SIG-M5 treated with dmso at 0.1 percent for 504 hours (cell line): ENCODE measurements around the gene B3GNT4.
"Not testable (repeated sequence)": the region's sequence is repeated elsewhere in the genome, so short reads cannot be mapped to it uniquely, and the experiment has no call there.

Experiments used
- DNase-seq: peaks from one replicate; lab custom pipeline; 2025; ENCODE audit not compliant: unreplicated experiment; lab: John Stamatoyannopoulos, UW

Gene B3GNT4

GRCh38 chr12:122187466-122187865, 16.0 kb upstream of the B3GNT4 start:
- DNase-seq: no peak

GRCh38 chr12:122189626-122190475, 13.7 kb upstream of the B3GNT4 start:
- DNase-seq: no peak

GRCh38 chr12:122190842-122191668, 12.5 kb upstream of the B3GNT4 start:
- DNase-seq: peak; percentile 66

- no peak for DNase-seq
These were observed 11.1 kb upstream of the B3GNT4 start for GRCh38 chr12:122192441-122192840.

DNA sequence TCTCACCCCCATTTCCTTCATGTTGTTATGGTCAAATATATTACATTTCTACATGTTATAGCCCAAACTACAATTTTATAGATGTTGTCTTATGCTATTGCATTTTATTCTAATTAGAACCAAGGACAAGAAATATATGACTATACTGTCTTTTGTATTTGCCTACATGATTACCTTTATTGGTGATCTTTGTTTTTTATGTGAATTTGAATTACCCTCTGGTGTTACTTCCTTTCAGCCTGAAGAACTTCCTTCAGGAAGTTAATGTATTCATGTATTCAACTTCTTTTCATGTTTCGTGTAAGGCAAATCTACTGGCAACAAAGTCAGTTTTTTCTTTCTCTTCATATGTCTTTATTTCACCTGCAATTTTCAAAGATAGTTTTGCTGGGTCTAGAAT, 8.7 kb upstream of the B3GNT4 start:
- DNase-seq: no peak

GRCh38 chr12:122195405-122195804, 8.1 kb upstream of the B3GNT4 start:
- no peak for DNase-seq

DNA sequence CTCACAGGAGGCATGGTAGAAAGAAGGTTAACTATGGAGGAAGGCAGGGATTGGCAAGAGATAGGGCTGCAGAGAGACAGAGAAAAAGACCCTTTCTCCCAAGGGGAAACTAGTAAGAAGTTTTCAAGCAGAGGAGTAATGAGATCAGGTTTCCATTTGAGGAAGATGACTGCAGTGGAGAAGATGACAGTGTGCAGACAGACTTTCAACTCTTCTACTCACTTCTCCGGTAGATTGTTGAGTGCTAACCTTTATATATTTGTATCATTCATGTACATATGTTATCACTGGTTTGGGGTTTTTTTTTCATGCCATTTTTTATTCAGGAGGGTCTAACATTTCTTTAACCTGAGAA, 5.9 kb upstream of the B3GNT4 start:
- DNase-seq: no peak

- no peak for DNase-seq
These were observed 3.8 kb upstream of the B3GNT4 start for GRCh38 chr12:122199484-122200355.

DNA sequence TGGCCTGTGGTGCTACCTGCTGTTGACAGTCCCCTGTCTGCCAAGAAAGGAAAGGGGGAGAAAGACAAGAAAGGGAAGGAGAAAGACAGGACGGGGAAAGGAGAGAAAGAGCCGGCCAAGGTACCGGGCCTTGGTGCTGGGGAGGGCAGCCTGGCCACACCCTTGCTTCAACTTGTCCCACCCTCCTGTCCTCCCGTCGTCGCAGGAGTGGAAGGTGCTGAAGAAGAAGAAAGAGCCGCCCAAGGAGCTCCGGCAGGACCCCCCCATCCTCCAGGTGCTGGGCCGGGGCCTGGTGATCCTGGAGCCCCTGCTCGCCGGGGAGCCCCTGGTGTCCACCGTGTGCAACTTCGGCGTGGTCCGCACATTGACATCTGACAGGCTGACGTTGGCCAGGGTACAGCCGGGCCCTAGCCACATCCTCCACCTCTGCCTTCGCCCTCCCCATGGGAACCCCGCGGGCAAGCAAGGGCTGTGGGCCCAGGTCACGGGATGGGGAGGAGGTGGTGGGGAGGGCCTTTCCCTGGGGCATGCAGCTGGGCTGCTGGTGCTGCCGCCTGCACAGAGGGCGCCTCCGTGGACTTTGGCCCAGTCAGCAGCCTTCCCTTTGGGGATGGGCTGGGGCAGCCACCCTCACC, 2.9 kb upstream of the B3GNT4 start:
- no peak for DNase-seq

DNA sequence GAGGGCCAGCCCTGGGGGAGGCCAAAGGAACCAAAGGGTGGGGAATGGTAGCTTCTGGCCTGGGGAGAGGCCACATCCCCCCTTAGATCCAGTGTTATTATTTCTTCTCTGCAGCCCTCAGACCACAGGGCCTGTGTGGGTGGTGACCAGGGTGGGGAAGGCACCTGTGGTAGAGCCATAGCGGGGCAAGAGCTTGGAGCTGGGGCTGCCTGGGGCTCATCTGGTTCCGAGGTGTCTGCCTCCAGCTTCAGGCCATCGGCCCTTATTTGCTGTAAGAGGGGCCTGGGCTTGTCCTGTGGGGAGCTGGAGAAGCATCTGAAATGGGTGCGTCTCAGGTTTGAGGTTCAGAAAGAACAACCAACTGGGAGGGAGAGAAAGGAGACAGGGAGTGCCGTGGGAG, 2.1 kb upstream of the B3GNT4 start:
- DNase-seq: no peak

GRCh38 chr12:122202017-122202416, 1.5 kb upstream of the B3GNT4 start:
- no peak for DNase-seq

GRCh38 chr12:122202811-122203210, 698 bp upstream of the B3GNT4 start:
- not testable (repeated sequence) for DNase-seq

- no peak for DNase-seq
These were observed 901 bp downstream of the B3GNT4 start for GRCh38 chr12:122204167-122205052.

DNA sequence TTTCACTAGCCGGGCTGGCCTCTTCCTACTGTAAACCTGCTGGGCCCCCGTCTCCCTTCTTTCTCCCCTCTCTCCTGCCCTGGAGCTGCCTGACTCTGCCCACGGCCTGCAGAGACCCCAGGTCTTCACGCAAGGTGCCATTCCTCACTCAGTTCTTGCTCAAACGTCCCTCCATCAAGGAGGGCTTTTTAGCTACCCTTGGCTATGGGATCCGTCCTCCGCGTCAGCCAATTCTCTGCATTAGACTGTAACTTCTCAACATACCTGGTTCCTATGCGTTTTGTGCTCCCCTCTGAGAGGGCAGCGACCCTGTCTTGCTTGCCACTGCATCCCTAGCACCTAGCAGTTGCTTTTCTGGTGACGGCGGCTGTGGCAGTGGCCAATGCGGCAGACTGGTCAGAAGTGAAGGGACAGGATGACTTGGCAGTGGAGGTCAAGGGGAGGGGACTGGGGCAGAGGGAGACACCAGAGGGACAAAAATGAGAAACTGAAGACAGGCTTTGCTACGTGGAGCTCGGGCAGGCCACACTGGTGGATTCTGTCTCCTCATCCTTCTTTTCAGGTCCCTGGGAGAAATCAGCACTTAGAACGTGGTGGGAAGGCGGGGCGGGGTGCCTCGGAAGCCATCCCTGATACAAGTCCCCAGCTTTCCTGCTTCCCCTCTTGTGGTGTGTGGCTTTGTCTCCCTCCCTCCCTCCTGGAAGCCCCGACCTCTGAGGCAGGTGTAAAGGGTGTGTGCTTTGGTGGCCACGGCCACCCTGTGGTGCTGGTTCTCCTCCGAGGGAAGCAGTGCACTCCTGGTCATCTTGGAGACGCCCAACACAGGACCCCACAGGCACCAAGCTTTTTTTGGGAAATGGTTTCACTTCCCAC, 1.8 kb downstream of the B3GNT4 start:
- no peak for DNase-seq

DNA sequence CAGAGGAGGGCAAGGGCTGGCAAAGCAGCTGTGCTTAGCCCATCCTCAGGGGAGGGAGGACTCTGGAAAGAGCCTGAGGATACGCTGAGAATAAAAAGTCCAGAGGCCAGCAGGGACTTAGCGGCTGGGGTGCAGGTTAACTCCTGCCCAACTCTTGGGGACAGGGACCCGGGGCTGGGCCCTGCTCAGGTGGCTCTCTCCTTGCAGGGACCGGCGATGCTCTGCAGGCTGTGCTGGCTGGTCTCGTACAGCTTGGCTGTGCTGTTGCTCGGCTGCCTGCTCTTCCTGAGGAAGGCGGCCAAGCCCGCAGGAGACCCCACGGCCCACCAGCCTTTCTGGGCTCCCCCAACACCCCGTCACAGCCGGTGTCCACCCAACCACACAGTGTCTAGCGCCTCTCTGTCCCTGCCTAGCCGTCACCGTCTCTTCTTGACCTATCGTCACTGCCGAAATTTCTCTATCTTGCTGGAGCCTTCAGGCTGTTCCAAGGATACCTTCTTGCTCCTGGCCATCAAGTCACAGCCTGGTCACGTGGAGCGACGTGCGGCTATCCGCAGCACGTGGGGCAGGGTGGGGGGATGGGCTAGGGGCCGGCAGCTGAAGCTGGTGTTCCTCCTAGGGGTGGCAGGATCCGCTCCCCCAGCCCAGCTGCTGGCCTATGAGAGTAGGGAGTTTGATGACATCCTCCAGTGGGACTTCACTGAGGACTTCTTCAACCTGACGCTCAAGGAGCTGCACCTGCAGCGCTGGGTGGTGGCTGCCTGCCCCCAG, 2.8 kb downstream of the B3GNT4 start:
- DNase-seq: no peak

DNA sequence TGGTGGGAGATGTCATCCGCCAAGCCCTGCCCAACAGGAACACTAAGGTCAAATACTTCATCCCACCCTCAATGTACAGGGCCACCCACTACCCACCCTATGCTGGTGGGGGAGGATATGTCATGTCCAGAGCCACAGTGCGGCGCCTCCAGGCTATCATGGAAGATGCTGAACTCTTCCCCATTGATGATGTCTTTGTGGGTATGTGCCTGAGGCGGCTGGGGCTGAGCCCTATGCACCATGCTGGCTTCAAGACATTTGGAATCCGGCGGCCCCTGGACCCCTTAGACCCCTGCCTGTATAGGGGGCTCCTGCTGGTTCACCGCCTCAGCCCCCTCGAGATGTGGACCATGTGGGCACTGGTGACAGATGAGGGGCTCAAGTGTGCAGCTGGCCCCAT, 3.5 kb downstream of the B3GNT4 start:
- DNase-seq: no peak

DNA sequence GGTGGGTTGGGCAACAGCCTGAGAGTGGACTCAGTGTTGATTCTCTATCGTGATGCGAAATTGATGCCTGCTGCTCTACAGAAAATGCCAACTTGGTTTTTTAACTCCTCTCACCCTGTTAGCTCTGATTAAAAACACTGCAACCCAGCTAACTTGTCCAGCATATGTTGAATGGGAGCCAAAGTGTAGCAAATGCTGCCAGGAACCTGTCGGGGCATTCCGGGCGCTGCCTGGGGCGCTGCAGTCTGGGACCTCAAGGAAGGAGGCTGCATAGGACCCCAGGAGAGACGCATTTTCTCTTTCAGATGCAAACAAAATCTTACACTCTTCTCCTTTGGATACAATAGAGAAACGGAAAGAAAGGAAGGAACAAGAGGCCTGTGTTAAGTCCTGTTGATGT, 3.9 kb downstream of the B3GNT4 start:
- DNase-seq: no peak
